Fibroblast of skin of abdomen (primary cell): ENCODE results near the gene SEMA3A. TPM values are rescaled to one million over a fixed set of nuclear protein-coding genes. Genes with fewer than 3 reads are reported as not detected.
A peak's percentile ranks its signal among the peaks of the same experiment; 100 is the strongest.
"Not testable (repeated sequence)": the region's sequence is repeated elsewhere in the genome, so short reads cannot be mapped to it uniquely, and the experiment has no call there.

Source experiments
- DNase-seq: peaks from one replicate; pipeline ENCODE4 v3.0.0-alpha.2; 2013
- polyA plus RNA-seq, 2 experiments: library from polyadenylated mRNA; unstranded; fragments of 120-200 nt; gene quantifications; one replicate each; pipeline ENCODE4 v1.2.1, GENCODE V29; 2013; ENCODE audit not compliant: insufficient read length in 2 of 2

The SEMA3A gene
- polyA plus RNA-seq (2013, experiment 1 of 2; ENCODE audit: insufficient read length): 9.6 TPM
- 8.6 TPM for polyA plus RNA-seq (2013, experiment 2 of 2; ENCODE audit: insufficient read length)

DNA sequence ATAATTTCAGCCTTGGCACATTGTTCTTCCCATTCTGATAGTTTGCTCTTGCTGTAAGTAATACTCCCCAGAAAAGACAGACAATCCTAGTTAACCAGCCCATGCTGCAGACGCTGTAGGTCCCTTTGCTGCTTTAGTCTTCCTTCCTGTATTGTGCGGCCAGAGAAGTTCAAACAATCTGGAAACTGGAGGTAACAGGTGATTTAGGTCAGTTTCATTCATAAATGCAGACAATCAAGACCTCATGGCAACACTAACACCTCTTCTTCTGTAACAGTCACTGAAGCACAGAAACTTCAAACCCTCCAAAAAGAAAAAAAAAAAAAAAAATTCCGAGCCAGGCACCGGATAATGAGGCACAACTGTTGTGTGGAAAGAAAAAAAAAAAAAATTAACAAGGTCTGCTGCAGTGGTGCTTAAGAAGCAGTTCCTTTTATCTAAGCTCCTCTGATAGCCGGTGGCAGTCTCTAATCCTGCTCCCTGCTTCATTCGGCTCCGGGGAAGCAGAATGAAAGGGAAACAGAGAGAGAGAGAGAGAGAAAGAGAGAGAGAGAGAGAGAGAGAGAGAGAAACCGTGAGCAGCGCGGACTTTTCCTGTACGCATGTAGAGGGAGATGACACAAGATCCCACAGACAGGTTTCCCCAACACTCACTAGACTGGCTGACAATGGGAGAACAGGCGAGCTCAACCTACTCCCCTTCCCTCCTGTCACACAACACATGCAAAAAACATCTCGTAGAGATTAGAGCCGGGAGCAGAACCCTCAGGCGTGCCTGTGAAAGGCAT is at the start of gene SEMA3A:
TSS of gene SEMA3A (minus strand) at position 306 of the 788 bp plus-strand sequence. CDS start at position 103, 203 bp downstream.
- peak; percentile 82 for DNase-seq

DNA sequence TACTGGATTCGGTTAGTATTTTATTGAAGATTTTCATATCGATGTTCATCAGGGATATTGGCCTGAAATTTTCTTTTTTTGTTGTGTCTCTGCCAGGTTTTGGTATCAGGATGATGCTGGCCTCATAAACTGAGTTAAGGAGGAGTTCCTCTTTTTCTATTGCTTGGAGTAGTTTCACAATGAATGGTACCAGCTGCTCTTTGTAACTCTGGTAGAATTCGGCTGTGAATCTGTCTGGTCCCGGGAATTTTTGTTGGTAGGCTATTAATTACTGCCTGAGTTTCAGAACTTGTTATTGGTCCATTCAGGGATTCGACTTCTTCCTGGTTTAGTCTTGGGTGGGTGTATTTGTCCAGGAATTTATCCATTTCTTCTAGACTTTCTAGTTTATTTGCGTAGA is 48.4 kb upstream of the SEMA3A start:
- DNase-seq: not testable (repeated sequence)

DNA sequence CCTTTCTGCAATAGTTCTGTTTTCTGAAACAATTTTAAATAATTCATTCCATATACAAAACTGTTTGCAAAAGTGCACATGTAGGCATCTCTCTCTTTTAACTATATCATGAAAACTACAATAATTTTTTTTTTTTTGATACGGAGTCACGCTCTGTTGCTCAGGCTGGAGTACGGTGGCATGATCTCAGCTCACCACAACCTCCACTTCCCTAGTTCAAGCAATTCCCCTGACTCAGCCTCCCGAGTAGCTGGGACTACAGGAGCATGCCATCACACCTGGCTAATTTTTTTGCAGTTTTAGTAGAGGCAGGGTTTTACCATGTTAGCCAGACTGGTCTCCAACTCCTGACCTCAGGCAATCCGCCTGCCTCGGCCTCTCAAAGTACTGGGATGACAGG is 44.0 kb upstream of the SEMA3A start:
- no peak for DNase-seq

DNA sequence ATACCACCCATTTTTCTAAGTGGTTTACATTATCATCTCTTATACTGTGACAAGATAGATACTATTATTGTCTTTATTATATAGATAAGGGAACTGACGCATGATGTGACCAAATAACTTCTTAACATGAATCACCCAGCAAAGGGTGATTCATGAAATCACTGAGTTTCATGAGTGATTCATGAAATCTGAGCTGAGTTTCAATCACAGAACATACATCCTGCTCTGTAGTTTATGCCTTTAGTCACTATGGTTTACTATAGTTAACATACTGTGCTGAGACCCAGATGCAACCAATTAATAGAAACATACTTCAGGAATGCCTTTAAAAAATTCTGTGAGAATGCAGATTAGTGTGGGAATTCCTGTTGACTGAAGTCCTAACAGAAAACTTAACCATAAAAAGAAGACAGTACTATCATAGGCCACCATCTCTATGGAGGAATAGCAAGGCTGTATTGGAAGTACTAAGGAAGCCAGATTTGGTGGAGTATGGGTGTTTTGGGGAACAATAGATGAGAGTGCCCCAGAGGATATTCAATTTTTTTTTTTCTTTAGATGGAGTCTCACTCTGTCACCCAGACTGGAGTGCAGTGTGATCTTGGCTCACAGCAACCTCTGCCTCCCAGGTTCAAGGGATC is 43.1 kb upstream of the SEMA3A start:
- DNase-seq: peak; percentile 97

DNA sequence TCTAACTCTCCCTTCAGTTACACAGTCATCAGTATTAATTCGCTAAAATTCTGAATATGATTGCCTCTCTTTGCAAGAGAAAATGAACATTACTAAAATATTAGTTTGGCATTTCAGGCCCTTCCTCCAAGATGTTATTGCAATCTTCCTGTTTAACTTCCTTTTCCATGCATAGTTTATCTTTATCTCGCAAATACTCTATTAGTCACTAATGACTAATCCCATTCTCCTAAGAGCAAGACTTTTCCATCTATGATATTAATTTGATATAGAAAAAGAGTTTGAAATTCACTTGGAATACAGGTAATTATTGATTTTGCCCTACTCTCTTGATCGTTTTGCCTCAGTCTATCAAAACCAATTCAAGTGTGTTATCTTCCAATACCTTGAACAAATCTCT is 41.8 kb upstream of the SEMA3A start:
- DNase-seq: peak; percentile 45

DNA sequence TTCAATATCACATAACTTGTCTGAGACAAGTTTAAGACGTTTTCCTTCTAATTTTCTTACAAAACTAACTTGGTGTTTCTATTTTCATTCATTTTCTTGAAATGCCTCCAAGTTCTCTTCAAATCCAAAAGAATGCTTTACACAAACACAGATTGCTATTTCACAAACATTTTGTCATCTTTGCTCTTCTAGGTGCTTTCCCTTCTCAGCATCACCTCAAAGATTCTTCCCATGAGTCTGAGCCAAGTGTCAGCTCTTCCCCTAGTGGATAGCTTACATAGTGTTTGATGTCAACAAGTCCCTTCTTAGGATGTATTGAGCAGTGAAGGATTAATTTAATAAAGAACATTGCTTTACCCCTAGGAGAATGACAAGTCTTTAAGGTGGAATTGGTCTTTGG is 38.1 kb upstream of the SEMA3A start:
- peak; percentile 30 for DNase-seq

DNA sequence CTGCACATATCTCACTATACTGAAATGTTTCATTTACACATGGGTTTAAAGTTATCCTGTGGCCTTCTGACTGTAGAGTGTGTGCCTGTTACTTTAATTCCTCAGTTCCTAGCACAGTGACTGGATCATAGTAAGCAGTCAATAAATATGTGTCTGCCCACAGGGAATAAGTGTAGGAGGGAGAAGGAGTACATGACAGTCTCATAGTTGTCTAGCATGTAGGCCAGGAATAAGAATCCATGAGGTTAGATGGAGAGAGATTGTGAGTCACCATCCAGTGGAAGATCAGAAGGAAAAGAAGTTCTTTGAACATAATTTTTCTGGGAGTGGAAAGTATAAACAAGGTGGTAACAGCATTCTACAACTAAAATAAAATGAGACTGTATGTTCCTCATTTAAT is 36.6 kb upstream of the SEMA3A start:
- DNase-seq: peak; percentile 63

DNA sequence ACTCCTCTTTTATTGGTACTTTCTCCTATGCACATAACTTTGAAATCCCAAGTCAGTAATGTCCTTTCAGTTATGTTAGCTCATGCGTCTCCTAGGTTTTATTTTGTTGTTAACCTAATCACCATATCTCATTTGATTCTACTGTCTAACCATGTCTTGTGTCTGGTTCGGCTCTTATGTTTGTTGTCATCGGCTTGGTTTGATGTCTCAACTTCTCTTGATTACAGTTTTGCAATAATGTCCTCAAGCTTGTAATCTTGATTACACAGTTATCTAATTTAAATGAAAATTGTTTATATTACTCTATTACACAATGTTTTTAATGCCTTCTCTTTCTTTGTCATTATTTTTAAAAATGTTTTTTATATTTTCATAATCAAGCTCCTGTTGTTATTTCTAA is 35.9 kb upstream of the SEMA3A start:
- DNase-seq: no peak

DNA sequence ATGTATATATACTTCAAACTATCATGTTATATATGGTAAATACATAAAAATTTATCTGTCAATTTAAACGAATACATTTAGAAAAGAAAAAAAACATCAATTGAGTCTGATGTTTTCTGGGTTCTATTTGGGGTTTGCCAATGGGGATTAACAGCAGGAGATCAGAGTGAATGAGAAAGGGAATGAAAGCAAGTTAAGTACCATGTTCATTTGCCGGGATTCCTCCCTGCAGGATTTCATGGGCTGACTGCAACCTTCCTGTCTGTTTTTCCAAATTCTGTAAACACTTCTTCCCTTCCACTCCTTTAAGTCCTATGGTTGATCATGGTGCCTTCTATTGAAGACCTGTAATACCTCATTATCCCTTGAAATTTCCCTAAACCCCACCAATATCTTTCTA is 33.9 kb upstream of the SEMA3A start:
- DNase-seq: no peak

DNA sequence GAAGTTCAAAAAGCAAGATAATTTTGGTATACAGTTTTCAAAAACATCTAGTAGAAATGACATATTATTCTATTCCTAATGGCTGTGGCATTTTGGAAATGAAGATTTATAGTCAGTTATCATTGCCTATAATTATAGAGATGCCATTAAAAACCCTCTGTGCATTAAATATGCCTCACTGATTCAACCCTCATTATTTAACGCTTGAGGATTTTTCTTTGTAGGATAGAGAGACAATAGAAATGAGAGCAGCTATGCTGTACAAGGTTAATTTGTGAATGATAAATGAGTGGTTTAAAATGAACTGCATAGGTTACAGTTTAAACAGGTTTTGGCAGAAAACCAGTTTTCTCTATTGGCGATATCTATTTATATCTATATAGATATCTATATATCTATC is 32.2 kb upstream of the SEMA3A start:
- no peak for DNase-seq

DNA sequence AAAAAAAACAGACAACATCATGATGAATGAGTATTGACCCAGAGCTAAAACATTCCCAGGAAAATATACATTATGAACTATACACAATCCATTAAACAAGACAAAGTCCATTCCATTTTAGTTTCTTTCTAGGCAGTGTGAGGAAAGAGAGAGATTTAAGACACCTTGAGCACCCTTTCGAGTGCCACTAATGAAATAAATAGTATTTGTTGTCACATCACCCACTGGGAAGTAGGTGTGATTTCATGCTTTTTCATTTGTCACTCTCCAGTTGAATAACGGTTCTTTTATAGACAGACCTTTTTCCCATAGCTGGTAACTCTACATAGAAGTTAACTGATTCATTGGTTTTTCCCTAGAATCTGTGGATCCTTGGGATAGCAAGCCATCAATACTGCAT is 29.9 kb upstream of the SEMA3A start:
- no peak for DNase-seq

DNA sequence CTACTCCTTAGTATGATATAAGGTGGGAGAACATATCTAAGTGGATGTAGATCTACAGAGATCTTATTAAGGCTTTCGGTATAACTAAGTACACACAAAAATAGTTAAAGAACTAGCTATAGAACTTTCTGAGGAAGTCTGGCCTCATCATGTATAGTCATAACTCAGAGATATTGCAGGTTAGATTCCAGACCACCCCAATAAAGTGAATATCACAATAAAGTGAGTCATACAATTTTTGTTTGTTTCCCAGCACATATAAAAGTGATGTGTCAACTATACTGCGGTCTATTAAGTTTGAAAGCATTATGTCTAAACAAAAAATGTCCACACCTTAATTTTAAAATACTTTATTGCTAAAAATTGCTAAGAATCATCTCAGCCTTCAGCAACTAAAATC is 24.7 kb upstream of the SEMA3A start:
- no peak for DNase-seq

DNA sequence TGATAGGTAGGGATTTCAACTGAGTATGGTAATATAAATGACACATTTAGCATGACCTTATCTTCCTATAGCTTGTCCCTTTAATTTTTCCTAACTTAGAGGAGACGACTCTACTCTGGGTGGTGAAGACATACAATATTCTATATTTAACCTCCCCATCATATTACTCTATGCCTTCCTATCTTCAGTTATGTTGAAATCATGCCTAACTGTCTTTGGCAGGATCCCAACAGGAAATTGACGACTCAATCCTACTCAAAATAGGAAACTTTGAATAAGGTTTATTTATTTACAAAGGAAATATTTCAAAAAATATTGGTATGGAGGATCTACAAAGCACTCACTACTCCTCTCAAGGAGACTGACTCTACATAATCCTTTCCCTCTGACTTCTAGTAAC is 24.1 kb upstream of the SEMA3A start:
- DNase-seq: peak; percentile 48

DNA sequence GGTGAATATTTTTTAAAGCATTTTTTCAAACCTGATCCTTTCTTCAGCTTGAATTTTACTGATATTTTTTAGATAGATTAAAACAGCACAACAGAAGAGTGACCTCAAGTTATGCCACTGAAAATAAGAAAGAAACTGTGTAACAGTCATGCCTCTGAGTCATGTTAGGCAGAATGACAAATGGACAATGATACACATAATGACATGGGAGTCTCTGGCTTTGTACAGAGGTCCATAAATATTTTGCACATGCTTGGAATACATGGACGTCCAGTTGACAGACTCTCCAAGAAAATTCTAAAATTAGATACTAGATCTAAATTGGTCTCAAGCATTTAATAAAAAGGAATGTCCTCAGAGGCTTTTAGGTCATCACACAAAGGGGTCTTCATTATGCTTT is 21.9 kb upstream of the SEMA3A start:
- DNase-seq: peak; percentile 55

DNA sequence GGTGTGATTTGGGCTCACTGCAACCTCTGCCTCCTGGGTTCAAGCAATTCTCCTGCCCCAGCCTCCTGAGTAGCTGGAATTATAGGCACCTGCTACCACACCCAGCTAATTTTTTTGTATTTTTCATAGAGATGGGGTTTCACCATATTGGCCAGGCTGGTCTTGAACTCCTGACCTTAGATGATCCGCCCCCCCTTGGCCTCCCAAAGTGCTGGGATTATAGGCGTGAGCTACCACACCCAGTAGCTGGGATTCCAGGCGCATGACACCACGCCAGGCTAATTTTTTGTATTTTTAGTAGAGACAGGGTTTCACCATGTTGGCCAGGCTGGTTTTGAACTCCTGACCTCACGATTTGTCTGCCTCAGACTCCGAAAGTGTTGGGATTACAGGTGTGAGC is 20.2 kb upstream of the SEMA3A start:
- DNase-seq: not testable (repeated sequence)

DNA sequence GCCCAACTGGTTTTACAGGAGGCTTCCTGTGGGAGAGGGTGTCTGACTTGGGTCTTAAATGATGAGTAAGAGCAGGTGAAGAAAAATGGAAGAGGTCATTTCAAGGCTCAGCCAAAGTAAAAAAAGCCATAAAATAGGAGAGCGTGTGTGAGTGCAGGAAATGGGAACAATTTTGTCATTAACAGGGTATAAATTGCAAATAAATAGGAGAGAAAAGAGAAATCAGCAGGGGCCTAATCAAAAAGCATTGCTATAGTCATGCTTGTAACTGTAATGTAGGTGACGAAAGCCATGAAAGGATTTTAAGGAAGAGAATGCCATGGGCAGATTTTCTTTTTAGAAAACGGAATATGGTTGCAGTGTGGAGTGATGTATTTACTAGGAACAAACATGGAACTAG is 15.7 kb upstream of the SEMA3A start:
- DNase-seq: no peak

DNA sequence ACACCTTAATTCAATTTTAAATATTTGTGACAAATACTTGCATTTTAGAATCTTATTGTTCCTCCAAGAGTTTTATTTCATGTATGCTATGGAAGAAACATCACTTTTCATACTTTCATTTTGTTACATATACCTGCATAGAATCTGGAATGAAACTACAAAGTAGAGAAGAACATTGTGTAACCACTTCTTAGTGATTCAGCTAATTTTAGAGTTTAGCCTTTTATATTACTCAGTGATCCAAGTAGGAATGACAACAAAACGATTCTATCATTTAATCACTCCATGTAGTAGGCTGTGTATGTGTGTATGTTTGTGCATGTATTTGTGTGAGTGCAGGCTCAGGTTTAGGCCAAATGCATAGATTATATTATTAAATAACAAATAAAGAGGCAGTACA is 14.4 kb upstream of the SEMA3A start:
- DNase-seq: no peak

DNA sequence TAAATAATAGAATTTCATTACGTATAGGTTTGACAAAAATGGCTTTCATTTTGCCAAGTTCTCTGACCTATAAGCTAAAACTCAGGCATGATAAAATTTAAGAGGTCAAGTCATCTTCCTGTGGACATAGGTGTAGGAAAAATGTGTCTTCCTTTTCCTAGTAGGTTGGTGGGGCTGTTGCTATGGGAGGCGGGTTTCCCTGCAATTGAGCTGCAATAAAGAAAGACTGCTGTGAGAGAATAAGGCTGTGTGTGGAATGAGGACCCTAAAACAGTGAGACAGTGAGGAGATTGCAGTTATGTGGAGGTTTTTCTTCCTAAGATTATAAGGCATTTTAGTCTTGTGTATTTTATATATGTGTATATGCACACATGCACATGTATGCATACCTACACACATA is 13.0 kb upstream of the SEMA3A start:
- DNase-seq: no peak

DNA sequence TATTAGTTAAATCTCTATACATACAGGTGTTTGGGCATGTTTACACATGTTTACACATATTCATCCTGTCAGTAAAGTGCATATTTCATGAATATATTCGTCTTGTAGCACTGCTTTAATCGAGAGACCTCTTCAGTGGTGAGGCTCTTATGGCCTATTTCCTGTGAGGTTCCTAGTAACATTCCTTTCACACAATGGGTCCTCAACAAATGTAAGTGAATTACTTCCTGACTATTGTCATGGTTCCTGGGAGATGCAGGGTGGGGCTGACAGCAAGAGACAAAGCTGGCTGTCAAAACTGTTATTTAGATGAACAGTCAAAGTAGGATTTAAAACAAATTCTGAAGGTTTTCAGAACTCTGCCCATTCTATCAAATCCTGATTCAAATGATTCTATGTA is 12.4 kb upstream of the SEMA3A start:
- no peak for DNase-seq

DNA sequence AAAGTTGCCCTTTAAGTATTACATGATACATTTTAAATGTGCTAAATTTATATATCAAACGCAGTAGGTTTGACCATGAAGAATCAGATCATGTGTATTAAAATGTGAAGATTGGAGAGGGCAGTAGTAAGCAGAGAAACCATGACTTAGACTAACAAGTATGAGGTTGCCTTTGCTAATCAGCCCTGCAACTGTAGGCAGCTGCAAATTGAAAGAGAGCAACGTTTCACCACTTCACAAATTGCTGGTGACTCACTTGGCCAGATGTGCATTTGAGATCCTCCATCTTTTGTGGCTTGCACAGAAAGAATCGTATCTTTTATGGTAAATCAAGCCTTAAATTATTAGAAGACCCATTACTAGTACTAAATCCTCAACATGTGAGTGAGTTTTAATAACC is 10.1 kb upstream of the SEMA3A start:
- DNase-seq: peak; percentile 82

DNA sequence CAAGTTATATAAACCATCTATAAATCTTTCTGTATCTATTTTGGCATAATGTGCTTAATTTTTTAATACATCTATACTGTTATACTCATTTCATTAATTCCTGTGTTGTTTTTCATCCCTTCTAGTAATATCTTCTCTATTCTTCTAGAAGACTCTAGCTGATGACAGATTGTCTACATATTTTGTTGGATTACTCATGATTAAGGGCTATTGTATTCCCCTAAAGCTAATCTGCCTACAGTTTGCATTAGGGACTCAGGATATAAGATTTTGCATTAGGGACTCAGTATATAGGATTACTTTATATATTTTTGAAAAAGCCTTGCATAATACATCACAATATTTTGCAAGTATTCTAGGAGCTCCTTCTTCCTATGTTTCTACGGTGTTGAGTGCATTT is 8.3 kb upstream of the SEMA3A start:
- DNase-seq: peak; percentile 31

DNA sequence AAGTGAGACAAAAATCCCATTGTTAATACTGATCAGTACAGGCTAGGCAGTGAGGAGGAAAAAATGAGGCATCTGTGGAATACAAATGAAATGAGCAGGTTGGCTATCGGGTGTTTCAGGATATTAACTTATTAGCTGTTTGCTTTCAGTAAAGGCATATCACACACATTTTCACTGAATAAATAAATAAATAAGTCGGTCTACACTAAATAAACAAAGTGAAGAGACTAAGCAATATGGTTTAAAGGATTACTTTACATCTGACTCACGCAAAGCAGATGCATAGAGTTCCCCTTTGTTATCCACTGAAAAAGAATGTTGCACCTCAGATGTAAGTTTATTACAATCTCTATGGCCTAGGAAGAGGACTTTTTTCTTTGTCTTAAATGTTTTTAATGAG is 6.3 kb upstream of the SEMA3A start:
- DNase-seq: peak; percentile 60

DNA sequence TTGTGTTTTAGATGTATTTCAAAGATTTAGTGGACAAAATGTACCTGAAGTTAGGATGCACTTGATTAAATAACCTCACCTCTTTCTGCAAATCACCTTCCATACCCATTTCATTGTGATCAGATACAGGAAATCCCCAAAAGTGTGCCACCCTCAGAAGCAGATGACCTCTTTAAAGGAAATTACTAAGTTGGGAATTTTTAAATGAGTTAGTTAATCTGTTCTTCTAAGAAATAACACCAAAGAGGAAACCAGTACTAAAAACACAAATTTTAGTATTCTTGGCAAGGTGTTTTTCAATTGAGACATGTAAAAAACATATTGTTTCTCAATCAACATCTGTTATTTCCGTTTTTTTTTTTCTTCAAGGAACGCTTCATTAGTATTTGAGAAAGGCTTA is 4.6 kb upstream of the SEMA3A start:
- no peak for DNase-seq

DNA sequence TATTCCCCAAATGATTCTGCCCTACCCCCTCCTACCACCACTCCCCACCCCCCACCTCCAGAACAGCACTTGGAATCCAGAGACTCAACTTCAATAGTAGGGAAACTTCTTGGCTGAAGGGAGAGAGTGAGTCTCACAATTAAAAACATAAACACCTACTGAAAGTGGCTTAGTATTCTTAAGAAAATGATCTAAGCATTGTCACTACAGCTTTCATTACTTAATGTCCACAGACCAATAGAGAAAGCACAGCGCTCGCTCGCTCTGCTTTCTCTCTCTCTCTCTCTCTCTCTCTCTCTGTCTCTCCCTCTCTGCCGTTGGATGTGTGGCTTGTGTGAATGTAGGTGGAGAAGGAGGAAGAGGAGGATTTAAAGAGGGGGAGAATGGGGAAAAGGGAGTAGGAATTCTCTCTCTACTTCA is 1.5 kb upstream of the SEMA3A start:
- DNase-seq: peak; percentile 61
